22Rv1 (cell line): ENCODE data around the gene DGKI.
A peak's percentile ranks its signal among the peaks of the same experiment; 100 is the strongest.

ENCODE experiments used
- H3K27ac ChIP-seq: fragments of 450-650 bp; 2 replicates; pipeline ENCODE4 v1.5.1; 2017
- ZFX ChIP-seq: fragments of 450-650 bp; IDR thresholded peaks from 2 replicates; pipeline ENCODE4 v1.6.1; 2017; ENCODE audit warnings: antibody characterized with exemption, borderline replicate concordance
- TF ChIP-seq, protein P1 (sequence below): fragments of 450-650 bp; IDR thresholded peaks from 2 replicates; pipeline ENCODE4 v1.5.1; 2017; ENCODE audit warnings: mild to moderate bottlenecking

Gene DGKI

DNA sequence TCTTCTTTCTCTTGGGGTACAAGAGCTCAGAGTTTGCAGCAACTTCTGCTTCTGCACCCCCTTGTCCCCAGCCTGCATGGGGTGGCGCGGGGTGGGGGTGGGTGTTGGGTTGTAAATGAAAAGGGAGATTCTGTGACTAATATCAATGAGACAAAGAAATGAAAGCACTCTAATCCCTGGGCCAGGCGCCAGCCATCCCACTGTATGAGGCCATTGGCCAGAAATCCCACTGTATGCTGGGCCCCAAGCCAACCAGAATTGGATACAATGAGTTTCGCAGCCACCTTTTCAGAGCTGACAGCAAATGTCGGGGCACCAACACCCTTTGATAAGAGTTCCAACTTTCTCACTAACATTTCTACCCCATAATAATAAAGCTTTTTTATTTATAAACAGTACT lies 492.4 kb downstream of the DGKI start:
- no peak for TF ChIP-seq ZFX
- TF ChIP-seq, protein P1, sequence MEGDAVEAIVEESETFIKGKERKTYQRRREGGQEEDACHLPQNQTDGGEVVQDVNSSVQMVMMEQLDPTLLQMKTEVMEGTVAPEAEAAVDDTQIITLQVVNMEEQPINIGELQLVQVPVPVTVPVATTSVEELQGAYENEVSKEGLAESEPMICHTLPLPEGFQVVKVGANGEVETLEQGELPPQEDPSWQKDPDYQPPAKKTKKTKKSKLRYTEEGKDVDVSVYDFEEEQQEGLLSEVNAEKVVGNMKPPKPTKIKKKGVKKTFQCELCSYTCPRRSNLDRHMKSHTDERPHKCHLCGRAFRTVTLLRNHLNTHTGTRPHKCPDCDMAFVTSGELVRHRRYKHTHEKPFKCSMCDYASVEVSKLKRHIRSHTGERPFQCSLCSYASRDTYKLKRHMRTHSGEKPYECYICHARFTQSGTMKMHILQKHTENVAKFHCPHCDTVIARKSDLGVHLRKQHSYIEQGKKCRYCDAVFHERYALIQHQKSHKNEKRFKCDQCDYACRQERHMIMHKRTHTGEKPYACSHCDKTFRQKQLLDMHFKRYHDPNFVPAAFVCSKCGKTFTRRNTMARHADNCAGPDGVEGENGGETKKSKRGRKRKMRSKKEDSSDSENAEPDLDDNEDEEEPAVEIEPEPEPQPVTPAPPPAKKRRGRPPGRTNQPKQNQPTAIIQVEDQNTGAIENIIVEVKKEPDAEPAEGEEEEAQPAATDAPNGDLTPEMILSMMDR: no peak
- H3K27ac ChIP-seq: no peak overlapping the region

DNA sequence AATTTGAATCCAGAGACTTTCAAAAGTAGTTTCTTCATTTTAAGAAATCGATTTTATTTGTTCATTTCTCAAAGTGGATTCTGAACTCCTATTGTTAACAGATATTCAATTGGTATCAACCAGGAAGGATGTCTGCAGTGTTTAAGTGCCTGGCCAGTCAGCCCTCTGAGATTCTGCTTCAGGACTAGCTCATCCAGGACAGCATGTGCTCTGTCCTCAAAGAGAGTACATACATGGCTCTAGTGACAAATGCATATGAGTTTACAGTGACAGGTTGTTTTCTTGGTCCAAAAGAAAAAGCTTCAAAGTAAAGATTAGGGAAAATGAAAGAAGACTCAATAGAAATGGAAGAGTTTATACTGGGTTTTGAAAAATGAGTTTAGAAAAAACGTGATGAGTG lies 494.8 kb downstream of the DGKI start:
- no peak overlapping the region for H3K27ac ChIP-seq
- TF ChIP-seq, protein P1: no peak
- TF ChIP-seq ZFX: no peak

DNA sequence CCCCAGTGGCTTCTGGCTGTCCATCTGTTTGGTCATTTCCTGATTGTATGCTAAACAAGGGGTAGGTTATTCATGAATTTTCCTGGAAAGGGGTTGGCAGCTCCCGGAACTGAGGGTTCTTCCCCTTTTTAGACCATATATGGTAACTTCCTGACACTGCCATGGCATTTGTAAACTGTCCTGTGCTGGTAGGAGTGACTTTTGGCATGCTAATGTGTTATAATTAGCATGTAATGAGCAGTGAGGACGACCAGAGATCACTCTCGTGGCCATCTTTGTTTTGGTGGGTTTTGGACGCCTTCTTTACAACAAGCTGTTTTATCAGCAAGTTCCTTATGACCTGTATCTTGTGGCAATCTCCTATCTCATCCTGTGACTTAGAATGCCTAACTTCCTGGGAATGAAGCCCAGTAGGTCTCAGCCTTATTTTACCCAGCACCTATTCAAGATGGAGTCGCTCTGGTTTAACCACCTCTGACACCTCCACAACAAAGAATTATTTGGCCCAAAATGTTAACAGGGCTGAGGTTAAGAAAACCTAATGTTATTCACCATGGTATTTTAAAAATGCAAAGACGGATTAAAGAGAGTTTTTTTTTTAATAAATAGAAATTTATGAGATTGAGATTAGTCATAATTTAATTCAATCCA lies 500.9 kb downstream of the DGKI start:
- H3K27ac ChIP-seq: no peak overlapping the region
- TF ChIP-seq, protein P1: no peak
- TF ChIP-seq ZFX: no peak

DNA sequence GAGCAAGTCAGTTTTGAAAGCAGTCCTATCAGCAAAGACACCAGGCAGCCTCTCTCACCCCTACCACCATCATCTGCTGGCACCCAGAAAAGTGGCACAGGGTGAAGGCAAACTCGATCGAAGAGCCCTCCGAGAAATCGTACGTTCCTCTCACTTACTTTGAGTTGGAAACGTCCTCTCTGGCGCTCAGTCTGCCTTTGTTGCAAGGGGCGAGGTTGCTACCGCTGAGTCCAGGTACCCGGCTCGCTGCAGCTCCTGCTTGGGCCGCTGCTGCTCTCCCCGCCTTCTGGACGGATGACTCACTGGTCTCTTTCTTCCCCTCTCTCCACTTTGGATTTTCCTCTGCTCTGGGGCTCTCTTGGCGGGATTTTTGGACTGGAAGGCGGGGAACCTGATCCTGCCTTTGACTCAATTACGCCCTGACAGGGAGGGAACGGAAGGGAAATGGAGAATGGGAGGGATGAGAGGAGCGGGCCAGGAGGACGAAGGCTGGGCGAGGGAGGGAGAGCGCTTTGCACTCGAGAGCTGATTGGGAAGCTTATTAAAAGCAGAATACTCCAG lies 503.4 kb downstream of the DGKI start, which contains the start of gene PTN:
Gene PTN (minus strand): TSS at position 453 of the 561 bp plus-strand sequence. CDS start 88,760 bp downstream, outside the sequence.
- H3K27ac ChIP-seq: no peak within 1 kb of the TSS
- TF ChIP-seq, protein P1: no peak

DNA sequence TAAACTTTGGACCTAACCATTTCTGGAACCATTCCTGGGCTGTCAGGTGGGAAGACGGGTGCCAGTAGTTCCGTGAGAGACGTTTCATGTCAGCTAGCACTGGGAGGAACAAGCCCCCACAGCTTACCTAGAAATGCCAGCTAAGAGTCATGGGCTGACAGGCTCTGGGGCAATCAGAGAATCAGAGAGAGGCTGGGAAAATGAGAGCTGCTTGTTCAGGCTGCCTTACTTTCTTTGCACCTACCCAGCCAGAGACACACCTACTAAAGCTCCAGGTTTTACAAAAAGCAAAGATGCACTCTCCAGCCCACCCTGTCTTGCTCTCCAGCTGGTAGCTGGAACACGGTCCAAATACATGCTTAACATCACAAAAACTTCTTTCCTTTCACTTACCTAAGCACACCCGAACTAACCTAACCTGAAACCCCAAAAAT lies 503.9 kb downstream of the DGKI start:
- TF ChIP-seq ZFX: no peak
- TF ChIP-seq, protein P1: no peak
- H3K27ac ChIP-seq: no peak overlapping the region

DNA sequence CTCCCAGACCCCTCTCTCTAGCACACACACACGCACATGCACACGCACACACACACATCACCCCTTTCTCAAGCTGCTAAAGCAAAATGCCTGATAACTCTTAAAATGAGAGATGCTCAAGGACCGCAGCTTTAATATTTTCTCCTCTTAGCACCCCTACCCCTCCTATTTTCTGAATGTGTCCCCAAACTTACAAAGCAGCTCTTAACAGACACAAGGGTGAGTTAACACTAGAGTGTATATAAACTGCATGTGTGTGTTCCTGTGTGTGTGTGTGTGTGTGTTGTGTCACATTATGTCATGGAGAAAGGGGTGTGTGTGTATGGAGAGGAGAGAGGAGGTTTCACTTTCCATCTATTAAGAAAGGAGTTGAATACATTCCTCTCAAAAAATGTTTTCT lies 504.5 kb downstream of the DGKI start:
- TF ChIP-seq, protein P1: no peak
- TF ChIP-seq ZFX: no peak
- H3K27ac ChIP-seq: no peak overlapping the region

DNA sequence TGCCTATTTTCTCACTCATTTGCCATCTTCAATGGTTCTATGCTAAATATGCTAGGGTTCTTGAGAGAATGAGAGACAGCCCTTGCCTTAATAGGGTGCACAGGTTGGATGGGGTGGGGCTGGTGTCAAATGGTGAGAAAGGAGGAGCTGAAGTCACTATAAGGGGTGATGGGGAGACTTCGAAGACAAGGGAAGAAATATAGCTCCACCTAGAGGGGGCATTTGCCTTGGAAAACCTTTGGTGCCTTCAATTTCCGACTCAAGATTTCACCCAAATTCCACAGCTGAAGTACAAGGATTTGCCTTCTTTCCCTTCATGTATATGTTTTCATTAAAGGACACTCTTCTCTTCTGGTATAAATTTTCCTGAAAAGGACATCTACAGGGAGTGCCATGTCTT lies 508.9 kb downstream of the DGKI start:
- H3K27ac ChIP-seq: no peak overlapping the region
- TF ChIP-seq, protein P1: peak; percentile 27; the same call in 1 of the 2 replicates
- TF ChIP-seq ZFX: no peak
